ENCODE results near the gene SPEG. TPM values are rescaled to one million over a fixed set of nuclear protein-coding genes. Genes with fewer than 3 reads are reported as not detected.

SPEG gene
- total and polyA plus RNA-seq, 2 donors (not counting 3 experiments of a cell fraction or from before 2014, with no cell fraction given), result 0.84 to 3.5 TPM

DNA sequence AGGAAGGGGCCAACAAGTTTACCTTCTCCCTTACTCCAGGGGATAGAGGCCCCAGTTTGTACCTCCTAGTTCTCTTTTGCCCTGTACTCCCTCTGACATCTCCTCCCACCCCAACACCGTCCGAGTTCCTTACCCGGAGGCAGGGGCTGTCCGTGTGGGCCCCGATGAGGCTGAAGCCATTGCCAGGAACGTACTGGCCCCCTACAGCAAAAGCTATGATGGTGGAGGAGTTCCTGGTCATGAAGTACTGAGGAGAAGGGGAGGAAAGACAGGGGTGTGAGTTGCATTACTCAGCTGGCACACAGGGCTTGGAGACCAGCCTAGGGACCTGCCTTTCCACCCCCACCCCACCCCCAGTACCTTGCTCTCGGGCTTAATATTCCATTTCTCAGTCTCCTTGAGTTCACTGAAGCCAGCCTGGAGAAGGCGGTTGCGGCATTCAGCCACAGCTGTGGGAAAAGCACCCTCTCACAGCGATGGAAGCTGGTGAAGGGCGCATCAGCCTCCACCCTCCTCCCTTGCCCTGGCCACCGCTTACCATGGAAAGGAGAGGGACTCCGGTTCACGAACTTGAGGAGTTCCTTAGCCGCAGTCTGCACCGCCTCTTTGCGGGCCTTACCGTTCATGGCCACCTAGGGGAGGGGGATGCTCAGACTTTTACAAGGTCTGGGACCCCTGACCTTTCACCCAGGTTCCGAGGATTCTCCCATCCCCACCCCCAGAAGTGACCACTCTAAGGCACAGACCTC, 47.9 kb upstream of the SPEG start:
- H3K27ac ChIP-seq (ENCODE audit: insufficient read depth, low read depth, low read length), result peak overlapping the region; percentile 78

More for the DNA sequence above, 47.9 kb upstream of the SPEG start:
- H3K4me1 ChIP-seq (ENCODE audit: control insufficient read depth, extremely low read depth, insufficient read depth, low read length), result peaks cover 9% of the 10 kb centered on the region
- peak overlapping the region; percentile 33 for H3K4me2 ChIP-seq (ENCODE audit: insufficient read depth, low read length)
- H3K9ac ChIP-seq (replicated peaks; ENCODE audit: extremely low read depth, insufficient read depth, low read length), result peak overlapping the region; percentile 81
- TF ChIP-seq, protein P1, sequence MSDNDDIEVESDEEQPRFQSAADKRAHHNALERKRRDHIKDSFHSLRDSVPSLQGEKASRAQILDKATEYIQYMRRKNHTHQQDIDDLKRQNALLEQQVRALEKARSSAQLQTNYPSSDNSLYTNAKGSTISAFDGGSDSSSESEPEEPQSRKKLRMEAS (IDR thresholded peaks at IDR 0.05; ENCODE audit: insufficient read depth, insufficient read length), result no peak
- TF ChIP-seq EZH2 (IDR thresholded peaks at IDR 0.05; ENCODE audit: borderline replicate concordance, low read depth, low read length, severe bottlenecking) (no peak), POLR2AphosphoS5 (IDR thresholded peaks at IDR 0.05; ENCODE audit: insufficient read depth, low read depth, low read length) (no peak), POLR2A (IDR thresholded peaks at IDR 0.05; ENCODE audit: low read depth, low read length) (no peak)
- TF ChIP-seq, protein P2, sequence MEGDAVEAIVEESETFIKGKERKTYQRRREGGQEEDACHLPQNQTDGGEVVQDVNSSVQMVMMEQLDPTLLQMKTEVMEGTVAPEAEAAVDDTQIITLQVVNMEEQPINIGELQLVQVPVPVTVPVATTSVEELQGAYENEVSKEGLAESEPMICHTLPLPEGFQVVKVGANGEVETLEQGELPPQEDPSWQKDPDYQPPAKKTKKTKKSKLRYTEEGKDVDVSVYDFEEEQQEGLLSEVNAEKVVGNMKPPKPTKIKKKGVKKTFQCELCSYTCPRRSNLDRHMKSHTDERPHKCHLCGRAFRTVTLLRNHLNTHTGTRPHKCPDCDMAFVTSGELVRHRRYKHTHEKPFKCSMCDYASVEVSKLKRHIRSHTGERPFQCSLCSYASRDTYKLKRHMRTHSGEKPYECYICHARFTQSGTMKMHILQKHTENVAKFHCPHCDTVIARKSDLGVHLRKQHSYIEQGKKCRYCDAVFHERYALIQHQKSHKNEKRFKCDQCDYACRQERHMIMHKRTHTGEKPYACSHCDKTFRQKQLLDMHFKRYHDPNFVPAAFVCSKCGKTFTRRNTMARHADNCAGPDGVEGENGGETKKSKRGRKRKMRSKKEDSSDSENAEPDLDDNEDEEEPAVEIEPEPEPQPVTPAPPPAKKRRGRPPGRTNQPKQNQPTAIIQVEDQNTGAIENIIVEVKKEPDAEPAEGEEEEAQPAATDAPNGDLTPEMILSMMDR (IDR thresholded peaks at IDR 0.05; ENCODE audit: extremely low read depth in 1 of 2, insufficient read depth in 1 of 2, low read depth in 1 of 2, low read length in 2 of 2), result no peak
- H3K4me3 ChIP-seq (replicated peaks in 1 of 3; ENCODE audit: insufficient read depth in 1 of 3, low read depth in 1 of 3, low read length in 3 of 3), result peak overlapping the region; percentile 79 to 85 (median 83)
- no peaks in the 10 kb centered on the region for H3K79me2 ChIP-seq (ENCODE audit: control insufficient read depth, insufficient read depth, low read length)
- H3K36me3 ChIP-seq (ENCODE audit: control insufficient read depth in 2 of 2, extremely low read depth in 1 of 2, insufficient read depth in 2 of 2, low read length in 2 of 2), result peaks cover 0 to 28% of the 10 kb centered on the region in 2 experiments
- POLR2A ChIA-PET, result interaction anchor here (0.9 to 1.1 kb wide), 2 partner anchors 100 to 727 kb away, joined by 4 to 6 read pairs; partner anchors contain the start of genes BCS1L and ZNF142
- DNase-seq (ENCODE audit: low read depth, low spot score), result no peak
- dilution Hi-C loops (cut with MboI; ENCODE audit: extremely low pct_ligation_motif_present, low sequenced_read_pairs), result no loop called here
- intact Hi-C loops (cut with micrococcal nuclease), result loop anchor here (1.0 to 10.0 kb wide), 6 partner anchors 89 to 822 kb away; partner anchors contain the start of genes ABCB6, CHPF, CNOT9 and CNPPD1
- H3K9me3 ChIP-seq (replicated peaks; ENCODE audit: control insufficient read depth, insufficient read depth, low read length), result no peaks in the 10 kb centered on the region
- CTCF ChIA-PET, result interaction anchor here (1.9 to 3.0 kb wide), 3 partner anchors 109 to 143 kb away, joined by 12 to 16 read pairs (median 14); partner anchors contain the start of gene GMPPA
- FAIRE-seq, result no peak
- BruUV-seq (replicated peaks), result no TSS peak
- peak overlapping the region; percentile 90 for H2AFZ ChIP-seq (ENCODE audit: low read depth, low read length)
- peaks cover 0 to 2% of the 10 kb centered on the region in 2 experiments for H3K27me3 ChIP-seq (ENCODE audit: control insufficient read depth in 2 of 2, insufficient read depth in 2 of 2, low read length in 2 of 2)
- H4K20me1 ChIP-seq (replicated peaks; ENCODE audit: control insufficient read depth, extremely low read depth, insufficient read depth, low read length), result no peaks in the 10 kb centered on the region
- H3K9me1 ChIP-seq (replicated peaks; ENCODE audit: control insufficient read depth, extremely low read depth, insufficient read depth, low read length), result no peaks in the 10 kb centered on the region
